Measurements from ENCODE around the gene ATF7IP2. TPM values are rescaled to one million over a fixed set of nuclear protein-coding genes. Genes with fewer than 3 reads are reported as not detected.
"Not testable (repeated sequence)": the region's sequence is repeated elsewhere in the genome, so short reads cannot be mapped to it uniquely, and the experiment has no call there.

Gene ATF7IP2
- total RNA-seq, 1 experiment from 2014 or later = 25.2 TPM

DNA sequence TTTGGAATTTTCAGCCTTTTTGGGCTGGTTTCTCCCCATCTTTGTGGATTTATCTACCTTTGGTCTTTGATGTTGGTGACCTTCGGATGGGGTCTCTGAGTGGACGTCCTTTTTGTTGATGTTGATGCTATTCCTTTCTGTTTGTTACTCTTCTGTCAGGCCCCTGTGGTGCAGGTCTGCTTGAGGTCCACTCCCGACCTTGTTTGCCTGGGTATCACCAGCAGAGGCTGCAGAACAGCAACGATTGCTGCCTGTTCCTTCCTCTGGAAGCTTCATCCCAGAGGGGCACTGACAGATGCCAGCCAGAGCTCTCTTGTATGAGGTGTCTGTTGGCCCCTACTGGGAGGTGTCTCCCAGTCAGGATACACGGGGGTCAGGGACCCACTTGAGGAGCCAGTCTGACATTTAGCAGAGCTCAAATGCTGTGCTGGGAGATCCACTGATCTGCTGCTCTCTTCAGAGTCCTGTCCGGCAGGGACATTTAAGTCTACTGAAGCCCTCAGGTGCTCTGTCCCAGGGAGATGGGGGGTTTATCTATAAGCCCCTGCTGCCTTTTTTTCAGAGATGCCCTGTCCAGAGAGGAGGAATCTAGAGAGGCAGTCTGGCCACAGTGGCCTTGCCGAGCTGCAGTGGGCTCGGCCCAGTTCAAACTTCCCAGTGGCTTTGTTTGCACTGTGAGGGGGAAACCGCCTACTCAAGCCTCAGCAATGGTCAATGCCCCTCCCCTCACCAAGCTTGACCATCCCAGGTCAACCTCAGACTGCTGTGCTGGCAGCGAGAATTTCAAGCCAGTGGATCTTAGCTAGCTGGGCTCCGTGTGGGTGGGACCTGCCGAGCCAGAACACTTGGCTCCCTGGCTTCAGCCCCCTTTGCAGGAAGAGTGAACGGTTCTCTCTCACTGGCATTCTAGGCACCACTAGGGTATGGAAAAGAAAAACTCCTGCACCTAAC is 66.6 kb downstream of the ATF7IP2 start:
- H3K4me3 ChIP-seq (ENCODE audit: low read depth in 2 of 2, low read length in 2 of 2); CTCF ChIA-PET; ATAC-seq; H3K36me3 ChIP-seq (ENCODE audit: control insufficient read depth, insufficient read depth, low read length); POLR2A ChIA-PET; H3K27ac ChIP-seq (ENCODE audit: low read length); H3K4me1 ChIP-seq (ENCODE audit: control insufficient read depth, insufficient read depth, low read length); BruUV-seq (replicated peaks); H3K27me3 ChIP-seq (ENCODE audit: control insufficient read depth, insufficient read depth, low read length); intact Hi-C loops (cut with micrococcal nuclease; ENCODE audit: unreplicated experiment); DNase-seq (ENCODE audit: low read depth, low spot score); H3K9me3 ChIP-seq (ENCODE audit: control insufficient read depth, insufficient read depth, low read depth, low read length); in situ Hi-C loops (cut with HindIII; ENCODE audit: low pct_unique_long_range_greater_than_20kb, low sequenced_read_pairs): not testable (repeated sequence)

DNA sequence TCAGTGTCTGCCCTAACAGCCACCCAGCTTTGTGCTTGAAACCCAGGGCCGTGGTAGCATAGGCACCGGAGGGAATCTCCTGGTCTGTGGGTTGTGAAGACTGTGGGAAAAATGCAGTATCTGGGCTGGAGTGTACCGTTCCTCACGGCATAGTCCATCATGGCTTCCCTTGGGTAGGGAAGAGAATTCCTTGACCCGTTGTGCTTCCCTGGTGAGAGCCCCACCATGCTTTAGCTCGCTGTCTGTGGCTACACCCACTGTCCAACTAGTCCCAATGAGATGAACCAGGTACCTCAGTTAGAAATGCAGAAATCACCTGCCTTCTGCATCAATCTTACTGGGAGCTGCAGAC is 67.3 kb downstream of the ATF7IP2 start:
- ATAC-seq = no peak
- Histone ChIP-seq H3K27ac (ENCODE audit: low read length) (no peak overlapping the region), H3K4me1 (ENCODE audit: control insufficient read depth, insufficient read depth, low read length) (no peaks in the 10 kb centered on the region), H3K36me3 (ENCODE audit: control insufficient read depth, insufficient read depth, low read length) (0 out of 2 replicates have a peak, but pooled peaks cover 2% of the 10 kb centered on the region), H3K4me3 (ENCODE audit: low read depth in 2 of 2, low read length in 2 of 2) (no peak overlapping the region), H3K9me3 (ENCODE audit: control insufficient read depth, insufficient read depth, low read depth, low read length) (no peaks in the 10 kb centered on the region), H3K27me3 (ENCODE audit: control insufficient read depth, insufficient read depth, low read length) (no peaks in the 10 kb centered on the region)
- DNase-seq (ENCODE audit: low read depth, low spot score) = no peak
- no TSS peak for BruUV-seq (replicated peaks)
- intact Hi-C loops (cut with micrococcal nuclease; ENCODE audit: unreplicated experiment) (no loop called here), in situ Hi-C loops (cut with HindIII; ENCODE audit: low pct_unique_long_range_greater_than_20kb, low sequenced_read_pairs) (no loop called here)
- ChIA-PET CTCF (no interaction called here), POLR2A (no interaction called here)
- no peak for TF ChIP-seq SIN3A (IDR thresholded peaks at IDR 0.05; ENCODE audit: borderline replicate concordance, insufficient read depth, low read depth, low read length)
- TF ChIP-seq, protein P1, sequence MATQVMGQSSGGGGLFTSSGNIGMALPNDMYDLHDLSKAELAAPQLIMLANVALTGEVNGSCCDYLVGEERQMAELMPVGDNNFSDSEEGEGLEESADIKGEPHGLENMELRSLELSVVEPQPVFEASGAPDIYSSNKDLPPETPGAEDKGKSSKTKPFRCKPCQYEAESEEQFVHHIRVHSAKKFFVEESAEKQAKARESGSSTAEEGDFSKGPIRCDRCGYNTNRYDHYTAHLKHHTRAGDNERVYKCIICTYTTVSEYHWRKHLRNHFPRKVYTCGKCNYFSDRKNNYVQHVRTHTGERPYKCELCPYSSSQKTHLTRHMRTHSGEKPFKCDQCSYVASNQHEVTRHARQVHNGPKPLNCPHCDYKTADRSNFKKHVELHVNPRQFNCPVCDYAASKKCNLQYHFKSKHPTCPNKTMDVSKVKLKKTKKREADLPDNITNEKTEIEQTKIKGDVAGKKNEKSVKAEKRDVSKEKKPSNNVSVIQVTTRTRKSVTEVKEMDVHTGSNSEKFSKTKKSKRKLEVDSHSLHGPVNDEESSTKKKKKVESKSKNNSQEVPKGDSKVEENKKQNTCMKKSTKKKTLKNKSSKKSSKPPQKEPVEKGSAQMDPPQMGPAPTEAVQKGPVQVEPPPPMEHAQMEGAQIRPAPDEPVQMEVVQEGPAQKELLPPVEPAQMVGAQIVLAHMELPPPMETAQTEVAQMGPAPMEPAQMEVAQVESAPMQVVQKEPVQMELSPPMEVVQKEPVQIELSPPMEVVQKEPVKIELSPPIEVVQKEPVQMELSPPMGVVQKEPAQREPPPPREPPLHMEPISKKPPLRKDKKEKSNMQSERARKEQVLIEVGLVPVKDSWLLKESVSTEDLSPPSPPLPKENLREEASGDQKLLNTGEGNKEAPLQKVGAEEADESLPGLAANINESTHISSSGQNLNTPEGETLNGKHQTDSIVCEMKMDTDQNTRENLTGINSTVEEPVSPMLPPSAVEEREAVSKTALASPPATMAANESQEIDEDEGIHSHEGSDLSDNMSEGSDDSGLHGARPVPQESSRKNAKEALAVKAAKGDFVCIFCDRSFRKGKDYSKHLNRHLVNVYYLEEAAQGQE (IDR thresholded peaks at IDR 0.05; ENCODE audit: insufficient read depth in 1 of 2, low read depth in 2 of 2, low read length in 1 of 2) = no peak
- TF ChIP-seq POLR2AphosphoS5 (IDR thresholded peaks at IDR 0.05; ENCODE audit: low read depth, low read length) = no peak
- no peak for TF ChIP-seq TCF7L2 (IDR thresholded peaks at IDR 0.05; ENCODE audit: low read depth, low read length)
- TF ChIP-seq, protein P2, sequence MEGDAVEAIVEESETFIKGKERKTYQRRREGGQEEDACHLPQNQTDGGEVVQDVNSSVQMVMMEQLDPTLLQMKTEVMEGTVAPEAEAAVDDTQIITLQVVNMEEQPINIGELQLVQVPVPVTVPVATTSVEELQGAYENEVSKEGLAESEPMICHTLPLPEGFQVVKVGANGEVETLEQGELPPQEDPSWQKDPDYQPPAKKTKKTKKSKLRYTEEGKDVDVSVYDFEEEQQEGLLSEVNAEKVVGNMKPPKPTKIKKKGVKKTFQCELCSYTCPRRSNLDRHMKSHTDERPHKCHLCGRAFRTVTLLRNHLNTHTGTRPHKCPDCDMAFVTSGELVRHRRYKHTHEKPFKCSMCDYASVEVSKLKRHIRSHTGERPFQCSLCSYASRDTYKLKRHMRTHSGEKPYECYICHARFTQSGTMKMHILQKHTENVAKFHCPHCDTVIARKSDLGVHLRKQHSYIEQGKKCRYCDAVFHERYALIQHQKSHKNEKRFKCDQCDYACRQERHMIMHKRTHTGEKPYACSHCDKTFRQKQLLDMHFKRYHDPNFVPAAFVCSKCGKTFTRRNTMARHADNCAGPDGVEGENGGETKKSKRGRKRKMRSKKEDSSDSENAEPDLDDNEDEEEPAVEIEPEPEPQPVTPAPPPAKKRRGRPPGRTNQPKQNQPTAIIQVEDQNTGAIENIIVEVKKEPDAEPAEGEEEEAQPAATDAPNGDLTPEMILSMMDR (IDR thresholded peaks at IDR 0.05) = no peak

DNA sequence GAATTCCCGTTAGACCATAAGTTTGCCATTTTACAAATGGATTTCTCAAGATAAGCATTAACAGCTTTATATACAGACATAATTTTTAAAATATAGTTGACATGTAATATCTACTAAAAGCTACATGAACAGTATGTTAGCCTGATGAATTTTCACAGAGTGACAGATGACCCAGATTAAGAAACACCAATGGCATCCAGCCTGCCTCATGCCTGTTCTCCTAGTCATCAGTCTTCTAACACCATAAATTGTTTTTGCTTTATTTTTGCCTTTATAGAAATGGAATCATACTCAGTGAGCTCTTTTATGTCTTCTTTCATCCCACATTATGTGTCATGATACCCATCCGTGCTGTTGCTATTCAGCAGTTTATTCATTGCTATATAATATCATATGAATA is 80.0 kb downstream of the ATF7IP2 start:
- no TSS peak for BruUV-seq (replicated peaks)
- DNase-seq (ENCODE audit: low read depth, low spot score) (no peak), ATAC-seq (no peak)
- TF ChIP-seq, protein P2 (IDR thresholded peaks at IDR 0.05) = no peak
- TF ChIP-seq, protein P1 (IDR thresholded peaks at IDR 0.05; ENCODE audit: insufficient read depth in 1 of 2, low read depth in 2 of 2, low read length in 1 of 2) = no peak
- Histone ChIP-seq H3K27me3 (ENCODE audit: control insufficient read depth, insufficient read depth, low read length) (no peaks in the 10 kb centered on the region), H3K27ac (ENCODE audit: low read length) (no peak overlapping the region), H3K4me3 (ENCODE audit: low read depth in 2 of 2, low read length in 2 of 2) (no peak overlapping the region), H3K9me3 (ENCODE audit: control insufficient read depth, insufficient read depth, low read depth, low read length) (no peaks in the 10 kb centered on the region), H3K36me3 (ENCODE audit: control insufficient read depth, insufficient read depth, low read length) (no peaks in the 10 kb centered on the region; the same call in 1 of the 2 replicates), H3K4me1 (ENCODE audit: control insufficient read depth, insufficient read depth, low read length) (no peaks in the 10 kb centered on the region)
- intact Hi-C loops (cut with micrococcal nuclease; ENCODE audit: unreplicated experiment) (no loop called here), in situ Hi-C loops (cut with HindIII; ENCODE audit: low pct_unique_long_range_greater_than_20kb, low sequenced_read_pairs) (no loop called here)
- POLR2A ChIA-PET = no interaction called here
- CTCF ChIA-PET = no interaction called here
